Activated CD4-positive, alpha-beta T cell treated with anti-CD3 and anti-CD28 coated beads, Interleukin-10, Interleukin-2, amounts not matched to agents 100 ng/mL and 50 ng/mL, durations not matched to agents 16 hours and 8 hours (primary cell): ENCODE data around the gene WDR38.
"Not testable (repeated sequence)": the region's sequence is repeated elsewhere in the genome, so short reads cannot be mapped to it uniquely, and the experiment has no call there.

Experiments
- DNase-seq: peaks from one replicate; pipeline ENCODE4 v3.0.0-alpha.2; 2020

WDR38 gene

DNA sequence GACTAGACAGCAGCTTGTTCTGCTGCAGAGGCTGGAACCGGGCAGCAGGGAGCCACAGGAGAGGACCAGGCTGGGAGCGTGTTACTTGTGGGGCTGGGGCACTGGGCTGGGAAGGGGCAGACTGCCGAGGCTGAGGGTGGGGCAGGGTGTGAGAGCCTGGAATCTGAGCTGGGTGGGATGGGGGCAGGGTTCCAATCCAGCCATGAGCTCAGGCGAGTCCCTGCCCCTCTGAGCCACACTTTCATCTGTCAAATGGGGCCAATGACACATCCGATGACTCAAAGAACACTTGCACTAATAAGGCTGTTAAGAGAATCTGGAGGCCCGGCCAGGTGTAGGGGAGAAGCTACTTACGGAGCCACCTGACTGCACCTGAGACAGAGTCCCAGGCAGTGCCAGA is 18.7 kb upstream of the WDR38 start:
- DNase-seq = no peak

DNA sequence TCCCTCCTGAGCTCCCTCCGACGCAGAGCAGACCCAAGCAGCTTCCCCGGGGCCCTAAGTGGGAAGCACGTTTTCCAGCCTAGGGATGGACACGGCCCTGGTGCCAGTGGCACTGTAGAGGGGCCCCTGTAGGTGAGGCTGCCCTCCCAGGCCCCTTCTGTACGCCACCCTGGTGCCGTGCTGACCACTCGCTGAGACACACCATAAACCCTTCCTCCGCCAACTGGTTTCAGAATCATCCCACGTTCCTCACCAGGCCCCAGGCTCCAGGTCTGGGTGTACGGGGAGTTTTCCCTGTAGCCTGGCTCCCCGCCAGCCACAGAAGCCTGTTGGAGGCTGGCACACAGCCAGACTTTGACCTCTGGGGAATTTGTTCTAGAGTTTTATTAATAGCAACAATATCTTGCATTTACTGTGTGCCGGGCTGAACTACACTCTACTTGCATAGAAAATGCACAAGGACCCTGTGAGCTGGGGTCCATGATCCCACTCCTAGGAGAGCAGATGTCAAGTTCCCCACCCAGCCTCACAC is 18.2 kb upstream of the WDR38 start:
- no peak for DNase-seq

DNA sequence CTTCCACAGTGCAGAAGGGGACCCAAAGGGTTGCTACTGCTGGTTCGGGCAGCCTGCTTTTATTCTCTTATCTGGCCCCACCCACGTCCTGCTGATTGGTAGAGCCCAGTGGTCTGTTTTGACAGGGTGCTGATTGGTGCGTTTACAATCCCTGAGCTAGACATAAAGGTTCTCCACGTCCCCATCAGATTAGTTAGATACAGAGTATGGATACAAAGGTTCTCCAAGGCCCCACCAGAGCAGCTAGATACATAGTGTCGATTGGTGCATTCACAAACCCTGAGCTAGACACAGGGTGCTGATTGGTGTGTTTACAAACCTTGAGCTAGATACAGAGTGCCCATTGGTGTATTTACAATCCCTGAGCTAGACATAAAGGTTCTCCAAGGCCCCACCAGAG is 15.1 kb upstream of the WDR38 start:
- not testable (repeated sequence) for DNase-seq

DNA sequence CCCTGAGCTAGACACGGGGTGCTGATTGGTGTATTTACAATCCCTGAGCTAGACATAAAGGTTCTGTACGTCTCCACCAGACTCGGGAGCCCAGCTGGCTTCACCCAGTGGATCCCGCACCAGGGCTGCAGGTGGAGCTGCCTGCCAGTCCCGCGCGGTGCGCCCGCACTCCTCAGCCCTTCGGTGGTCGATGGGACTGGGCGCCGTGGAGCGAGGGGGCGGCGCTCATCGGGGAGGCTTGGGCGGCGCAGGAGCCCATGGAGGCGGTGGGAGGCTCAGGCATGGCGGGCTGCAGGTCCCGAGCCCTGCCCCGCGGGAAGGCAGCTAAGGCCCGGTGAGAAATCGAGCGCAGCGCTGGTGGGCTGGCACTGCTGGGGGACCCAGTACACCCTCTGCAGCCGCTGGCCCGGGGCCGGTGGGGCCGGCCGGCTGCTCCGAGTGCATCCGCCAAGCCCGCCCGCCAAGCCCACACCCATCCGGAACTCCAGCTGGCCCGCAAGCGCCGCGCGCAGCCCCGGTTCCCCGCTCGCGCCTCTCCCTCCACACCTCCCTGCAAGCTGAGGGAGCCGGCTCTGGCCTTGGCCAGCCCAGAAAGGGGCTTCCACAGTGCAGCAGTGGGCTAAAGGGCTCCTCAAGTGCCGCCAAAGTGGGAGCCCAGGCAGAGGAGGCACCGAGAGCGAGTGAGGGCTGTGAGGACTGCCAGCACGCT is 14.5 kb upstream of the WDR38 start:
- not testable (repeated sequence) for DNase-seq

DNA sequence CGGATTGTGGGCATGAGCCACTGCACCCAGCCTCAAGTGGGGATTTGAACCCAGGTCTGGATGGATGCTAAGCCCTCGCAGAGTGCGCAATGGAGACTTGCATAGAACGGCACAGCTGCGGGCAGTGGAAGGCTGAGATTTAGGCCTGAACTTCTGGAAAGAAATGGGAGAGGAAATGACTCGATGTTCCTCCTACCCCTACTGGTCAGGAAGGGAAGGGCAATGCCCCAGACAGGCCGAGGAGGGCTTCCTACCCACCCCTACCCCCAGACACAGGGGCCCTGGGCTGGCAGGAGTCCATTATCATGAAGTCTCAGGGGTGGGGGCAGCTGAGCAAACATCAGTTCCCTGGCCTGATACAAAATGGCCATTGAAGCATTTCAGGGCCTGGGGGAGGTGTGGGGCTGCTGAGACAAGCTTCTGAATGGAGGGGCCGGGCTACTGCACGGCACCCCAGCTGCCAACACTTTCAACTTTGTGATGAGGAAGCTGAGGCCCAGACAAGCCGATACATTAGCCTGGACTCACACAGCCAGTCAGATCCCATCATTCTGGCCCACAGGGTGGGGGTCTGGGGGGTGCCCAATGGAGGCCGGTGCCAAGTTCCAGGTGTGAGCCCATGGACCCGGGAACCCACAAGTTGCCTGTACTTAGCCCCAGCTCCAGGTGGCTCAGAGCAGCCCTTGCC is 13.5 kb upstream of the WDR38 start:
- DNase-seq = no peak

DNA sequence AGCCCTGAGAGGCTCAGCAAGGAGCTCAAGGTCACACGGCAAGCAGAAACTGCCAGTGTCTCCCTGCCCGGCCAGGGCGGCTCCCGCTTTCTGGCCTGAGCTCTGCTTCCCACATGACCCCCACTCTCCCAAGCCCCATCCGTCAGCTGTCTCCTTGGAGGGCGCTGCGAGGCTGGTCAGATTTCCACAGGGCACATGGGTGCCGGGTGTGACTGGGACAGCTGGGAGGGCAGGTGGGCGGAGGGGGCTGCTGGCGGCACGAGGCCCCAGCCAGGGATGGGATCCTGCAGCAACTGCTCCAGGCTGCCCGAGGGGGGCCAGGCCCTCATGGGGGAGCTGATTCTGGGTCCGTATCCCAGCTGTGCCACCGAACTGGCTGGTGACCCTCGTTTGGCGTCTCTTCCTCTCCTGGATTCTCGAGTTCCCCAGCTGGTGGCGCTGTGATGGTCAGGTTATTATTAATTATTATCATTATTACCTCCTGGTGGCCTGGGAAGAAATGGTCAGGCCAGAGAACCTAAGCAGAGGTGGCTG is 12.9 kb upstream of the WDR38 start:
- DNase-seq = no peak

DNA sequence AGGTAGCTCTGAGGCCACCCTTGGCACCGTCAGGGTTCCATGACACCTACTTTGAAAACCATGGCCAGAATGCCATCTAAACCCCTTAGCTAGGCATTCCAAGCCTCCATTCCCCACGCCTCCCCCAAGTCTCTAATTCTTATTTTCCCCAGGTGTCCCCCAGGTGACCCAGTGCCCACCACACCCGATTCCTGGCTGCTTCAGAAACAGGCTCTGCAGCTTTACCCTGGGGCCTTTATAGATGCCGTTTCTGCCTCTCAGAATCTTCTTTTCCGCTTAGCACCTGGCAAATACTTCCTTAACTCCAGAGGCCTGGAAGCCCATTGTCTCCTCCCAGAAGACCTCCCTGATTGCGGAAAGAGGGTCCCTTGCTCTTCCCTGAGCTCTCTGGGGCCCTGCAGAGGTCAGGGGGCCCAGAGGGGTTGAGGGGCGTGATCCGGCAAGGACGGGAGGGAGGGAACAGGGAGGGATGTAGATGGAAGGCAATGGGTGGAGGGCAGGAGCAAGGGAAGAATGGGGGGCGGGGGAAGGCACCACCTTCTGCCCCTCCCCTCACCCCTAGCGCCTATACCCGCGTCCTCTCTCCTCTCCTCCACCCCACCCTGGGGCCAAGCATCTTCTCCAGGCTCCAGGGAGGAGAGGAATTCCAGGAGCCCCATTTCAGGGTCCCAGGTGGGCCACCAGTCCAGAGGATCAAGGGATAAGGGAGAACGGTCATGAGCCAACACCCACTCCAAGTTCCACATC is 12.0 kb upstream of the WDR38 start:
- DNase-seq = no peak

DNA sequence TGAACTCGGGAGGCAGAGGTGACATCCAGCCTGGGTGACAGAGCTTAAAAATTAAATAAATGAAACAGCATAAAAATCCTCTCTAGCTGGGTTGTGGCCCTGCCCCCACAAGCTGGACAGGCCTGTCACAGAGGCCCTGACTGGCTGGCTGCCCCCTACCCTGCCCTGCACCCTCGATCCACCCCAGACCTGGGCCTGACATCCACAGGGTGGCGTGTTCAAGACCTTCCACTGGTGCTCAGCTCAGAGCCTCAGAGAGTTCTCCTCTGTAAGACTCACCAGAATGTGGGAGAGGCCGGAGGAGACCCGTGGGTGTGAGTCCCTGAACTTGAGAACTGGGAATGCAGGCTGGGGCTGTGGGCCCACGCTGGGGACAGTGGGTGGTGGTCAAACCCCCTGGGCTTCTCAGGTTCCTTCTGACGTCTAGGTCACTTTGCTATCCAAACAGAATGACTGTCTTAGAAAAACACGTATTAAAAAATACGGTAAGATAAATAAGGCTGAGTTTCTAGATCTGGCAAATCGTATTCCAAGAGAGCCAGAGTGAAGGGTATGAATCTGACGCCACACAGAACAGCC is 9.7 kb upstream of the WDR38 start:
- DNase-seq = no peak

DNA sequence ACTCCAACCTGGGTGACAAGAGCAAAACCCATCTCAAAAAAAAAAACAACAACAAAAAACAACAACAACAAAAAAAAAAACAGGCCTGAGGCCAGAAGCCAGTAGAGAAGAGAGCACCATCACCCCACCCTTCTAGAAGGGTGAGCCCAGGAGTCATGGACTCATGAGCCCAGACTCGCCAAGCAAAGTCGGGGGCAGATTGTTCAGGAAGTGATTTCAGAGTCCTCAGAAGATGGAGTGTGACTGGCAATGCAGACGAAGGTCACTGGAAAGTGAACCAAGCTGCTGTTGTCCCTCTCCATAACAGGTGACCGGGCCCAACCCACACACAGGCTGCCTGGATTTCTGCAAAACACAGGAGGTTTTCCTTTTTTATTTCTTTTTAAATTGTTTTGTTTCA is 9.0 kb upstream of the WDR38 start:
- DNase-seq = no peak

DNA sequence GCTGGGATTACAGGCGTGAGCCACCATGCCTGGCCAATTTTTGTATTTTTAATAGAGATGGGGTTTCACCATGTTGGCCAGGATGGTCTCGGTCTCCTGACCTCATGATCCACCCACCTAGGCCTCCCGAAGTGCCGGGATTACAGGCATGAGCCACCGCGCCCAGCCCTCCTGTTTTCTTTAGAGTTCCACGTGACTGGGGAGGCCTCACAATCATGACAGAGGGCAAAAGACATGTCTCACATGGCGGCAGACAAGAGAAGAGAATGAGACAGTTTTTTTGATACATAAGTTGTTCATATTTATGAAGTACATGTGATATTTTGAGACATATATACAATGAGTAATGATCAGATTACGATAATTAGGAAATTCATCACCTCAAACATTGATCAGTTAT is 6.8 kb upstream of the WDR38 start:
- not testable (repeated sequence) for DNase-seq

DNA sequence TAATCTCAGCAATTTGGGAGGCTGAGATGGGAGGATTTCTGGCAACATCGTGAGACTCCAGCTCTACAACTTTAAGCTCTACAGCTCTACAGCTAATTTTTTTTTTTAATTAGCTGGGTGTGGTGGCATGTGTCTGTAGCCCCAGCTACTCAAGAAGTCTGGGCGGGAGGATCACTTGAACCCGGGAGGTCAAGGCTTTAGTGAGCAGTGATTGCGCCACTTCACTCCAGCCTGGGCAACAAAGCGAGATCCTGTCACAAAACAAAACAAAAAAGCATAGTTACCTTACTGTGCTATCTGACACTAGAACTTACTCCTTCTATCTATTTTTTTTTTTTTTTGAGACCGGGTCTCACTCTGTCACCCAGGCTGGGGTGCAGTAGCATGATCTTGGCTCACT is 6.3 kb upstream of the WDR38 start:
- no peak for DNase-seq

DNA sequence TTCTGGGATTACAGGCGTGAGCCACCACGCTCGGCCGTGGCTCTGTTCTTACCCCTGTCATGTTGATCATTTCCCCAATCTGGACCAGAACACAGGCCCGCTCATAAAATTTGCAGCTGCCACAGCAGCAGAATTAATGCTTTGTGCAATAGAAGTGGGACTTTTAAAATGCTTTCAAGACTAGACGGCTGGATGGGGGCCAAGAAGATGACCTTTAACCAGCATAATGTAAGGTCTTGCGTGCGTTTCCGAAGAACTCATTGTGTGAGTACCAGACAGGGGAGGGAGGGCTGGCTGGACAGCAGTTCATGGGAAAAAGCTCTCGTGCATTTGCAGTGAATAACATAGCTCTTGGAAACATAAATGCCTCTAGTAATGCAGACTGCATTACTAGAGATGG is 3.5 kb upstream of the WDR38 start:
- DNase-seq = no peak

DNA sequence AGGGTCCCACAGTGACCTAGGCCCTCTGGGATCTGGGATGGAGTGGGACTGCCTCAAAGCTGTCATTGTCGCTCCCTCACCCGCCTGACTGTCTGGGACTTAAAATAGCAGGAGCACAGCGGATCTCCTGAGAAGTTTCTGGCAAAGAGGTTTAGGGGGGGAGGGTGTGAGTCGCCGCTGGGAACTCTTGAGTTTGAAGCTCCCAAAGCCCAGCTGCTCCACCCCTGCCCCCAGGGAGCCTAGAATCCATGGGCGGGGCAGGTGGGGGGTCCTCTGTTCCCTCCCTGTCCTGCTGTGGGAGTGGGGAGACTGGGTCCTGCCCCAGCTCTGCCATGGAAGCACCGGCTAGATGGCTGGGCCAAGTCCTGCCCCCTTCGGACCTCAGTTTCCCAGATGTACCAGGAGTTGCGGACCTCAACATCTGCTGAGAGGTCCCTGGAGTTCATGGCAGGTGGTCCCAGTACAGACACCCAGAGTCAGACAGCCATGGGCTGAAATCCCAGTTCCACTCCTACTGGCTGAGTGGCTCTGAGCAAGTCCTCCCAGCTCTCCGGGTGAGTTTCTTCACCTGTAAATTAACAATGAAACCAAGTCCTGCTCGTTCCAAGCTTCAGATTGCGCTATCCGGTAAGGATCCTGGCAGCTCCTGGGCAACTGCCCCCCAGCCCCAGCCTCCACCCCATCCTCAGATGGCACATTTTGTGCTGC is 985 bp upstream of the WDR38 start:
- no peak for DNase-seq

DNA sequence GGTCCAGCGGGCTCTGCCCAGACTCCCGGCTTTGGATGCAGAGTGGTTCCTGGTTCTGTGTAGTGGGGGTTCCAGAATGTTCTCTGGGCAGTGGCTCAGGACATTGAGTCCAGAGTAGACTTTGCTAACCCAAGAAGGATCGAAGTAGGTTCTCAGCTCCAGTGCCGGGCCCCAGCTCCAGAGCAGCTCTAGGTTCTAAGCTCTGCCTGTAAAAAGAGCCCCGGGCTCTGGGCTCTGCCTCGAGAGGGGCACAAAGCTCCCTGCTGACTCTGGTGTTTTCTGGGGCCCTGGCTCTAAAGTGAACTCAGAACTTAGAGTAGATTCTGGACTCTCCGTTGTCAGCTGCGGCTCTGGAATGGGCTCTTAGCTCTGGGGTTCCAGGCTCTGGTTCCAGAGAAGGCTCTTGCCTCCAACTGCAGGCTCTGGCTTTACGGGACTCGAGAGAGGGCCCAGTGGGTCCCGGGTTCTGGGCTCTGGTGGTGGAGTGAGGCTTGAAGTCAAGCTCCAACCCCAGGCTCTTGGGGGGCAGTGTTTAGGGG is 414 bp downstream of the WDR38 start:
- no peak for DNase-seq

DNA sequence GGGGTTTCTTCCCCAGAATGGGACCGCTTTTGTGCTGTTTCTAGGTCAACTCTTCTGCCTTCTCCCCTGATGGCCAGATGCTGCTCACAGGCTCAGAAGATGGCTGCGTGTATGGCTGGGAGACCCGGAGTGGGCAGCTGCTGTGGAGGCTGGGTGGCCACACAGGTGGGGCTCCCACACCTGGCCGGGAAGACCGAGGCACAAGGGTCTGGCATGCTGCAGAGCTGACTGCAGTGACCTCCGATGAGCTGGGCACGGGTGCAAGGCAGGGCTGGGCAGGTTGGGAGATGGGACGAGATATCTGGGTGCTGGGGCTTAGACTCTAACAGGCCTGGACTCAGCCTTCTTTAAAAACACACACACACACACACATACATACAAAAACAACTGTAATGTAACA is 901 bp downstream of the WDR38 start:
- no peak for DNase-seq

DNA sequence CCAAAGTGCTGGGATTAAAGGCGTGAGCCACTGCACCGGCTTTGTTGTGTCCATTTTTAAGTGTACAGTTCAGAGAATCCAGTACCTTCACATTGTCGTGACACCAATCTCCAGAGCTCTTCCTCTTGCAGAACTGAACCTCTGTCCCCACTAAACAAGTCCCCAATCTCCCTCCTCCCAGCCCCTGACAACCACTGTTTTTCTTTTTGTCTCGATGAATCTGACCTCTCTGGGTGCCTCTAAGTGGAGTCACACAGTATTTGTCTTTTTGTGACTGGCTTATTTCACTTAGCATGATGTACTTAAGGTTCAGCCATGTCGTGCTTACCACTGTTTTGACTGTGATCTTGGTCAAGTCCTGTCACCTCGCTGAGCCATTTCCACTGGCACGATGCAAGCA is 1.6 kb downstream of the WDR38 start:
- no peak for DNase-seq

DNA sequence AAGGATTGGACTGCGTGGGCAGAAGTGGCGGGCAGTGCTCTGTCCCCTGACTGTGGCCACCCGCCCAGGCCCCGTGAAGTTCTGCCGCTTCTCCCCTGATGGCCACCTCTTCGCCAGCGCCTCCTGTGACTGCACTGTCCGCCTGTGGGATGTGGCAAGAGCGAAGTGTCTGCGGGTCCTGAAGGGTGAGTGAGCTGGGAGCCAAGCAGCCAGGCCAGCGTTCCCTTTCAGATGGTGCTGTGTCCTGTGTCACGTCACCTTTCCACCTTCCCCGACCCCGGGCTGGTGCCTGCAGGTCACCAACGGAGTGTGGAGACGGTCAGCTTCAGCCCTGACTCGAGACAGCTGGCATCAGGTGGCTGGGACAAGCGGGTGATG is 2.3 kb downstream of the WDR38 start:
- DNase-seq = no peak

DNA sequence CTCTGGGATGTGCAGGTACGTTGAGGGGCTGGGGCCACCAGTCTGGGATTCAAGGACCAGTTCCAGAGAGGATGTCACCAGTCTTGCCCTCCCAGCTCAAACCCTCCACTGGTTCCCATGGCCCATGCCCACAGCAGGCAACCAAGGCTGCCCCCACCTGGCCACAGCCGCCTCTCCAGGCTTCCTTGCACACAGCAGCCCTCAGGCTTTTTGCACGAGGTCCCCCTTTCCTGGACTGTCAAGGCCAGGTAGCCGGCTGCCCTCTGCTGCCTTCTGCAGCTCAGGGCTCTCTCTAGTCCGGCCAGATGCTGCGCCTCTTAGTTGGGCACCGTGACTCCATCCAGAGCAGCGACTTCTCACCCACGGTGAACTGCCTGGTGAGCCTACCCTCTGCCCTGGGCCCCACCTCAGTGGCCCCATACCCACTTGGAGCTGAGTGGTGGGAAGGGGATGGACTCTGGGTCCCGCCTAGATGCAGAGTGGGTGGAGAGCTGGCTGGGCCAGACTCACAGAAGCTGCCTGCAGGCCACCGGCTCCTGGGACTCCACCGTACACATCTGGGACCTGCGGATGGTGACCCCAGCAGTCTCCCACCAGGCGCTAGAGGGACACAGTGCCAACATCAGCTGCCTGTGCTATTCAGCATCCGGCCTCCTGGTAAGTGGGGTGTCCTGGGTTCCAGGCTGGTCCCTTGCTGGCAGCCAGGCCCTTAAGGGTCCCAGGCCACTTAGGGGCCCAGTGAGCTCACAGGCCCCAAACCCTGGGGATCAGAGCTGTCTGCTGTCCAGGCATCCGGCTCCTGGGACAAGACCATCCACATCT is 2.9 kb downstream of the WDR38 start:
- peak; percentile 48 for DNase-seq

DNA sequence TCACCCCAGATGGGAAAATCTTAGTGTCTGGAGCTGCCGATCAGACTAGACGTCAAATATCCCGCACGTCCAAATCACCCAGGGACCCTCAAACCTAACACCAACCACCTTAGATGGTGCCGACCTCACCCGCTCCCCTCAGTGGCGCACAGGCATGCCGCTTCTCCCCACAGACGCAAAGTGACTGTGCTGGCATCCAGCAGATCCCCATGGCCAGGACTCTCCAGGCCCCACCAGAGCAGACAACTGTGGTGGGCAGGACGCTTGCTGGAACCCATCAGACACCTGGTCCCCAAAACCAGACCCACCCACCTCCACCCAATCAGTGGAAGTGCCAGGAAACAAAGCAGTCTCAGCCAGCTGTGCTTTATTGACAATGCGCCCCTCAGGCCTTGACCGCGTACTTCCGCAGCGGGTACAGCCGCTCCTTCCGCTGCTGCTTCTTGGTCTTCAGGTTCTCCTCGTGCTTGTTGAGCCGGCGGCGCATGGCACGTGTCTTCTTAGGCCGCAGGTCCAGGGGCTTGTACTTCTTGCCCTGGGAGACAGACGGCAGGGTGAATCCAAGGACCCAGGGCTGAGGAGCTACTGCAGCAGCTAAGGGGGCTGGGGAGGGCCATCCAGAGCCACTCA is 4.4 kb downstream of the WDR38 start:
- DNase-seq = no peak

DNA sequence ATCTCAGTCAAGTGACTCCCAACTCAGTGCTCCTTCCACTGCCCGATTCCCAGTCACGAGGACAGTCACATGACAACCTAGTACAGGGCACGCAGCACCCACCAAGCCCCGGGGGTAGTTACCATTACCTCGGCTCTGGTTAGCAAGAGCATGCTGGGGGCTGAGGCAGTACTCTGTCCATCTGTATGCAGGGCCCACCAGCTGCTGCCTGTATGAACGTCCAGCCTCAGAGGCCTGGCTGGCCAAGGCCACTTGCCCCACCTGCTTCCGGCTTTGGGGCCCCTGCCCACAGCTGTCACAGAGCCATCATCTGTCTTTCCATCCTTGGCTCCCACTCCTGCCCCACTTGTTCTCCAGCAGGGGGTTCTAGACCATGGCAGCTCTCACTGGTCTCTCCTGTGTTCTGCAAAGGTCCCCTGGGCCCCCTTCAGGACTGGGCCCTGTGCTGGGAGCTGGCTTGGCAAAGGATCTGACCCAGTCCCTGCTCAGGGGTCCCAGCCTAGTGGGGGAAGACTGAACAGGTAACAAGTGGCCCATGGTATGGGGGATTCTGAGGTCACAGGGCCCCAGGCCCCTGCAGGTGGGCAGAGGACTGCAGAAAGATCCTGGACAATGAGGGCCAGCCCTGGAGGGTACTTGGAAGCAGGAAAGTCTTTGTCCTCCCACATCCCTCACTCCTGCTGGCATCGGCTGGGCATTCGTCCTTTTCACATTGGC is 5.2 kb downstream of the WDR38 start:
- no peak for DNase-seq
